Amygdala (tissue), 56 donors: Measurements from ENCODE around the gene DTX1.
A peak's percentile ranks its signal among the peaks of the same experiment; 100 is the strongest.

Experiments
- DNase-seq, 56 donors: peaks; one replicate each; lab custom pipeline; 2025; lab: John Stamatoyannopoulos, UW

Gene DTX1

DNA sequence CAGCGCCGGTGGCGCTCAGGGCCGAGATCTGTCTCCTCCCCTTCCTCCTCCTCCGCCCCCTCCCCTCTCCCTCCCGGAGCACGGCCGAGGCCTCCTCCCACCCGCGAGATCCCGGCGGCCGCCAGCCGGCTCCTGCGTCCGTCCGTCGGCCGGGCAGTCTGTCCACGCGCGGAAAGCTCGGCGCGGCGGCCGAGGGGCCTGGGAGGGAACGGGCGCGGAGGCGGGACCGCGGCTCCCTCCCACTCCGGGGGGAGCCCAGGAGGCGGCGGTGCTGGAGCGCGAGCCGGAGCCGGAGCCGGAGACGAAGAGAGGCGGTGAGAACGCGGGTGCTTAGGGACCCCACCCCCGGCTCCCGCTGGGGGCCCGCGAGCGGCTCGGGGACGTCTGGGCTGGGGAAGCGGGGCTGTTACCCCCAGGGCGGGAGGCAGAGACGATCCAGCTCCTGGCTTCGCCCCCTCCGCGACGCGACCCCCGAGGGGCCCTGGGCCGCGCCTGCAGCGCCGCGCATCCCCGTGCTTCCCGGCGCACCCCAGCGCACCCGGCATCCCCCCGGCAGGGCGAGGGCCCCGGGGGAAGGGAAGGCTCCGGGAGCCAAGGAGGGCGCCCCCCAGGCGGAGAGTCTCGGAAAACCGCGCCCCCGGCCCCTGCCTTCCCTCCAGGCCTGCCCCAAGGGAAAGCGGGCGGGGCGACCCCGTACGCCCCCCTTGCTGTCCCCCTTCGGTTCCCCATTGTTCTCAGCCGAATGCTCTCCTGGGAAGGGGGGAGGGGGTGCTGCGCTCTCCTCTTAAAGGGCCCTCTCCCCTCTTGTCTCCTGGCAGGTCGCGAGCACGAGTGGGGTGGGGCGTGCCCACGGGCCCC is at the start of gene DTX1:
TSS of gene DTX1 (plus strand) at position 100 of the 858 bp plus-strand sequence. CDS start 1,463 bp downstream, outside the sequence.
- peak in 29 of 56 donors; percentile 11 to 60 (median 29) for DNase-seq

DNA sequence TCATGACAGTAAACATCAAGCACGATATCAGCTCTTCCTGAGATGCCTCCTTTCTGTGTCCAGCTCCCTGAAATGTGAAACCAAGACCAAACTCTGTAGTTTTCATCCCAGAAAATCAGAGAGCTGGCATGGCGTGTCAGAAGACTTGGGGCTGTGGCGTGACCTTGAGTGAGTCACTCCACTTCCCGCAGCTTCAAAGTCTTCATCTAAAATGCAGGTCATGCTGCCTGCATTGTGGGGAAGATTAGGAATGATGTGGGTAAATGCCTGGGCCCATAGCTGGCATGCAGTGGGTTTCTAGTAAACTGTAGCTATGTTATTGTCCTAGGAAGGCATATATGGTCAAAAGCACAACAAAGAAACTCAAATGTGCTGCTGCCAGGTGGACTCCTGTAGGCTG is 49.4 kb upstream of the DTX1 start:
- DNase-seq, result no peak

GRCh38 chr12:113010701-113011100 is 45.8 kb upstream of the DTX1 start:
- no peak for DNase-seq

GRCh38 chr12:113014565-113014964 is 42.0 kb upstream of the DTX1 start:
- DNase-seq, result no peak

- no peak for DNase-seq
Measured at GRCh38 chr12:113016796-113017195, 39.7 kb upstream of the DTX1 start.

DNA sequence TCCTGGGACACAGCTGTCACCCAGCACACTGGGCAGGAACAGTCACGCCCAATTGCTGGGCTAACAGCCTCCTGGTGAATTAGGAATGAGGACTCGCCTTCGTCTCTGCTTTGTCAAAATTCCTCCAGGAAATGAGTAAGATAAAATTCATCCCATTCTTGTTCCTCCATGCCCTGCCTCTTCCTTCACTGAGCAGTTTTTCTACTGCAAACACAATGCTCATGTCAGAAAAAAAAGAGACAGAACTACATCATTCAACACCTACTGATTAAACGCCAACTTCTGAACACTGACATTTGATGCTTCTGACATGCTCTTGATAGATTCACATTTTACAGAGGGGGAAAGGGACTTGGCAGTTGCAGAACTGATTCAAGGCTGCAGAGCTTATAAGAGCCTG is 37.5 kb upstream of the DTX1 start:
- DNase-seq, result no peak

- DNase-seq, result no peak
Measured at GRCh38 chr12:113021500-113021899, 35.0 kb upstream of the DTX1 start.

- no peak for DNase-seq
Measured at GRCh38 chr12:113022563-113023297, 33.8 kb upstream of the DTX1 start.

- DNase-seq, result no peak
Measured at GRCh38 chr12:113027726-113028125, 28.8 kb upstream of the DTX1 start.

GRCh38 chr12:113030875-113031525 is 25.5 kb upstream of the DTX1 start:
- peak in 21 of 56 donors; percentile 1 to 51 (median 12) for DNase-seq

DNA sequence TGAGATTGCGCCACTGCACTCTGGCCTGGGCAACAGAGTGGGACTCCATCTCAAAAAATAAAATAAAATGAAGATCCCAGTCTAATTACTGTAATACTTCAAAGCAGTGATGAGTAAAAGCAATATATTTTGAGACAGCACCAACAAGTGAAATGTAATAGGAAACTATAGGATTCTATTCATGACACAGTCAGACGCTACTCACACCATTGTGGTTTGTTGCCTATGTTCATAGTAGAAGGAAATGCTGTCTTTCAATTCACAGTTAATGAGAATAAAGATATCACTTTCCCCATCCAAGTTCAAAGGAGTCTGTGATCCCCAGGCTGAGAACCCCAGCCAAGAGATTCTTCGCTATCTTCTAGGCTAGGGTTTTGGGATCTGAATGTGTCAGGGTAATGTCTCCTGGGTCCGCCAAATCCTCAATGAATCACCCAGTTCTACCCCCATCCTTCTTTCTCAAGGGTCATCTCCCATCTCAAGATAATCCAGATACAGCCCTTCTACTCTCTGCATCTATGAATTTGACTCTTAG is 16.6 kb upstream of the DTX1 start:
- no peak for DNase-seq

DNA sequence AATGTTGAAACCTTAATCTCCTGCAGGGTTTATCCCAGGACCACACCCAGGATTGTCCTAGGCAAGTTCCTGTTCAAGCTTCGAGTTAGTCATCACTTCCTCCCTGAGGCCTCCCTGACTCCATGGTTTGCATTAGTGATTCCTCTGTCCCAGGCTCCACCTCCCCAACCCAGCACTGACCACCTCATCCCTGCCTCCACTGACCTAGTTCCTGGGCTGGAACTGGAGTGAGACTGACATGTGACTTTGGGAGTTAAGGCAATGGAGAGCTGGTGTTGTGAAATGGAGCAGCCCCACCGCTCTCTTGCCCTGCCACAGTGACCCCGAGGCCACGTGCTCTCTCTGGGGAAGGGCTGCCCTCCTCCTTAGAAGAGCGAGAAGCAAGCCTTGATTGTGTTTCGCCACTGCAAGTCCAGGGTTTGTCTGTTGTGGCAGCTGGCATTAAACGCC is 15.8 kb upstream of the DTX1 start:
- no peak for DNase-seq

GRCh38 chr12:113041560-113041959 is 15.0 kb upstream of the DTX1 start:
- no peak for DNase-seq

DNA sequence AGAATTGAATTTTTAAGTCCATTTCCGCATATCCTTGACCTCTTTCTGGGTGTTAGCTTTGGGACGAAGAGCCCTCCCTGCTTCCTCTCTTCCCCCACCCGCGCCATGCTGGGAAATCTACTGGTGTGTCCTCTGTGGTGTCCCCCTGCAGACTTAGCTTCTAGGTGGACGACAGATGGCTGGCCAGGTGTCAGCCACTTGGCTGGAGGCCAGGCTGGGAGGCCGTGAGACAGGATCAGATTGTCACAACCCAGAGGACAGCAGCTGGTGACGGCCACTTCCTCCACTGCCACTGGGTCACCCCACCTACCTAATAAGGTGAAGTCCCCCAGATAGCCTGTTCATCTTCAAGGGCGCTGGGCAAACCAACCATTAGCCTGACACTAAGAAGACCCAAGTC is 13.3 kb upstream of the DTX1 start:
- DNase-seq, result no peak

DNA sequence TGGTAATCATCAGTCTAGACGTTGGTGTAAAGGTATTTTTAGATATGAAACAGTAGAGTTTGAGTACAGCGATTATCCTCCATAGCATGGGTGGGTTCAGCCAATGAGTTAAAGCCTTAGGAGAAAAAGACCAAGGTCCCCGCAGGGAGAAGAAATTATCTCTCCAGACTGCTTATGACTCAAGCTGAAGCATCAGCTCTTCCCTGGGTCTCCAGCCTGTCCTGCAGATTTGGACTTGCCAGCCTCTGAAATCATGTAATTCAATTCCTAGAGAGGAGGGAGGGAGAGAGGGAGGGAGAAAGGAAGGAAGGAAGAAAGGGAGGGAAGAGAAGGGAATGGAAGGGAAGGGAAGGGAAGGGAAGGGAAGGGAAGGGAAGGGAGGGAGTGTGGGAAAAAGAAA is 12.0 kb upstream of the DTX1 start:
- DNase-seq, result no peak

- DNase-seq, result peak in 31 of 56 donors; percentile 10 to 77 (median 41)
Measured at GRCh38 chr12:113048716-113049127, 7.8 kb upstream of the DTX1 start.

- no peak for DNase-seq
Measured at GRCh38 chr12:113049976-113050742, 6.4 kb upstream of the DTX1 start.

- no peak for DNase-seq
Measured at GRCh38 chr12:113050795-113051194, 5.7 kb upstream of the DTX1 start.

- DNase-seq, result no peak
Measured at GRCh38 chr12:113051759-113052158, 4.8 kb upstream of the DTX1 start.

GRCh38 chr12:113052326-113052725 is 4.2 kb upstream of the DTX1 start:
- DNase-seq, result no peak
